Type B pancreatic cell (in vitro differentiated cells): ENCODE data around the gene GRIP1. TPM values are rescaled to one million over a fixed set of nuclear protein-coding genes. Genes with fewer than 3 reads are reported as not detected.

ENCODE experiments used
- DNase-seq: peaks from one replicate; pipeline ENCODE4 v3.0.0; 2021; ENCODE audit warnings: mixed read lengths; ENCODE audit not compliant: unreplicated experiment; ENCODE audit errors: extremely low spot score
- H3K27ac Mint-ChIP-seq: 2 replicates; pipeline ENCODE4 v1.8.0; 2021; ENCODE audit warnings: mild to moderate bottlenecking, mixed read lengths
- H3K27me3 Mint-ChIP-seq: 2 replicates; pipeline ENCODE4 v1.8.0; 2021; ENCODE audit warnings: mixed read lengths
- H3K36me3 Mint-ChIP-seq: 2 replicates; pipeline ENCODE4 v1.8.0; 2021; ENCODE audit warnings: mixed read lengths
- H3K4me1 Mint-ChIP-seq: one replicate; pipeline ENCODE4 v1.8.0; 2021; ENCODE audit warnings: mixed read lengths; ENCODE audit not compliant: unreplicated experiment
- H3K4me3 Mint-ChIP-seq: 2 replicates; pipeline ENCODE4 v1.8.0; 2021; ENCODE audit warnings: mild to moderate bottlenecking, mixed read lengths
- H3K9me3 Mint-ChIP-seq: 2 replicates; pipeline ENCODE4 v1.8.0; 2021; ENCODE audit warnings: mixed read lengths
- CTCF ChIP-seq: fragments of 200-600 bp; sonication (generic); conservative IDR thresholded peaks from 2 replicates; pipeline ENCODE4 v1.5.0; 2021; ENCODE audit warnings: antibody characterized with exemption, mild to moderate bottlenecking
- total RNA-seq: library from RNA; stranded (reverse); gene quantifications from 2 replicates; pipeline ENCODE4 v1.2.1, GENCODE V29; 2021; ENCODE audit warnings: low replicate concordance

GRIP1 gene
- total RNA-seq, 1 donor from 2014 or later = 29.0 TPM

DNA sequence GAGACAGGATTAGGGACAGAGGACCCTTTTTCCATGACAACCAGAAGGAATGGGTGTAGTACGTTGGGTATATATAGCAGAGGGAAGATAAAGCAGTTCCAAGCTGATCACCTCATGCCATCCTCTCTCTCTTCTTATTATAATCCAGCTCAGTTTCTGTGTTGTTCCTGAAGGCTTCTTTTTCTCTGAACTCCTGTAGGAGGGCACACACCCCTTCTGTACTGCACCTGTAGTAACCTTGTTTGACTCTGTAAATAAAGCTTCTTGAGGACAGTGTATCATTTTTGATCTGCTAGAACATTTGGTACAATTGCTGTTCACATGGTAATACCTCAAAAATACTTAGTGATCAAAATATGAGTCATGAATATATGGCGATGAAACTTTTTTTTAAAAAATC is 343.1 kb downstream of the GRIP1 start:
- H3K27me3 Mint-ChIP-seq = no peaks in the 10 kb centered on the region
- peaks cover 29% of the 10 kb centered on the region for H3K36me3 Mint-ChIP-seq
- H3K4me1 Mint-ChIP-seq = no peaks in the 10 kb centered on the region
- TF ChIP-seq CTCF = no peak
- H3K9me3 Mint-ChIP-seq = peaks cover 7% of the 10 kb centered on the region
- DNase-seq = no peak
- no peak overlapping the region for H3K4me3 Mint-ChIP-seq
- no peak overlapping the region for H3K27ac Mint-ChIP-seq

GRCh38 chr12:66331814-66332213 is 347.1 kb downstream of the GRIP1 start:
- Mint-ChIP-seq H3K4me1 (no peaks in the 10 kb centered on the region), H3K27ac (no peak overlapping the region), H3K27me3 (no peaks in the 10 kb centered on the region), H3K9me3 (no peaks in the 10 kb centered on the region), H3K36me3 (peaks cover 24% of the 10 kb centered on the region), H3K4me3 (no peak overlapping the region)
- DNase-seq = no peak
- TF ChIP-seq CTCF = no peak

- H3K36me3 Mint-ChIP-seq = peaks cover 24% of the 10 kb centered on the region
- DNase-seq = no peak
- no peak for TF ChIP-seq CTCF
Observed at GRCh38 chr12:66331016-66331415, 347.9 kb downstream of the GRIP1 start.

DNA sequence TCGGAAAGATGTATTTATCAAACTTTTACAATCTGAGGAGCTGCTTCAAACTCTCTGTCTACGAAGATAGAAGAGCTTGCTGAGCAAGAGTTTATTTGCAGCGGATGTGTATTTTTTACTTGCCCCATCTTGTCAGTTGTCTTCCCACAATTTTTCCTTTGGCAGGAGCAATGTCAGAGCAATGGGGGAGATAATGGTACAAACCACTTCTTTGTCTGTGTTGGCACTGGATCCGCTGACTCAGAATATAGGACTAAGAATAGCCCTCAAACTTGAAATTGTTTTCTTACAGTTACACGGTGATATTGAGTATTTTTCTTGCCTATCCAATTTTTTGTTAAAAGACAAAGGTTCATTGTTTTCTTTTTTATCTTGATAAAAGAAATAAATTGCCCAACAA is 348.9 kb downstream of the GRIP1 start:
- Mint-ChIP-seq H3K36me3 (peaks cover 24% of the 10 kb centered on the region), H3K27ac (no peak overlapping the region)
- no peak for TF ChIP-seq CTCF

More at GRCh38 chr12:66331016-66331415, 347.9 kb downstream of the GRIP1 start:
- Mint-ChIP-seq H3K9me3 (no peaks in the 10 kb centered on the region), H3K27ac (no peak overlapping the region), H3K4me1 (no peaks in the 10 kb centered on the region), H3K27me3 (no peaks in the 10 kb centered on the region), H3K4me3 (no peak overlapping the region)

DNA sequence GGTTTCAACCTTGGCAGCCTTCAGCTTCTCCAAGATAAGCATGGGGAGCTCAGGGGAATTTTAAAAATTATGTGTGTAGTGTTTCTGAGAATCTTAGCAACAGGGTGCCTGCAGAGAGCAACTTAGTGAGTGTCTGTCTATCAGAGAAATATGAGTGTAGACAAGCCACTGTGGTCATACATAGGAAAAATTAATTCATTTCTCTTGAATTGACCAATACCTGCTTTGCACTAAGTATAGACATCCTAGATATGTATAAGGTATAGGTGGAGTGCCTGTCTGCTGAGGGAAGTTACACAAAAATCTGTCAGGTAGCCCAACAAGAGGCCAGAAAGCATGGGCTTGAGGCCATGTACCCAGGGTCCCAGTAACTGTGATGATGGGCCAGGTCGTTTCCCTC is 355.9 kb downstream of the GRIP1 start:
- no peak overlapping the region for H3K4me3 Mint-ChIP-seq
- H3K27ac Mint-ChIP-seq = no peak overlapping the region
- no peak for DNase-seq
- no peaks in the 10 kb centered on the region for H3K27me3 Mint-ChIP-seq
- peaks cover 4% of the 10 kb centered on the region for H3K4me1 Mint-ChIP-seq
- H3K36me3 Mint-ChIP-seq = peaks cover 14% of the 10 kb centered on the region
- no peaks in the 10 kb centered on the region for H3K9me3 Mint-ChIP-seq
- no peak for TF ChIP-seq CTCF

More for the DNA sequence above, 348.9 kb downstream of the GRIP1 start:
- H3K27me3 Mint-ChIP-seq = no peaks in the 10 kb centered on the region
- H3K4me1 Mint-ChIP-seq = no peaks in the 10 kb centered on the region
- H3K4me3 Mint-ChIP-seq = no peak overlapping the region
- no peak for DNase-seq
- H3K9me3 Mint-ChIP-seq = no peaks in the 10 kb centered on the region

- Mint-ChIP-seq H3K4me3 (no peak overlapping the region), H3K27ac (no peak overlapping the region), H3K4me1 (peaks cover 4% of the 10 kb centered on the region), H3K9me3 (no peaks in the 10 kb centered on the region), H3K27me3 (no peaks in the 10 kb centered on the region), H3K36me3 (peaks cover 3% of the 10 kb centered on the region)
- no peak for DNase-seq
- TF ChIP-seq CTCF = no peak
Observed at GRCh38 chr12:66321435-66321834, 357.4 kb downstream of the GRIP1 start.
